ENCODE data around the gene PITRM1. TPM values are rescaled to one million over a fixed set of nuclear protein-coding genes. Genes with fewer than 3 reads are reported as not detected.
A peak's percentile ranks its signal among the peaks of the same experiment; 100 is the strongest.

PITRM1 gene
- polyA plus RNA-seq, 1 donor (not counting 4 experiments of a cell fraction or from before 2014, with no cell fraction given) = 47.2 TPM

- dilution Hi-C loops (cut with MboI; ENCODE audit: extremely low pct_ligation_motif_present, low sequenced_read_pairs) = no loop called here
Observed at GRCh38 chr10:3097160-3097559, 75.4 kb downstream of the PITRM1 start.

GRCh38 chr10:3096149-3096548 lies 76.4 kb downstream of the PITRM1 start:
- peak overlapping the region; percentile 41 for H3K9ac ChIP-seq (ENCODE audit: control insufficient read depth, extremely low read depth, insufficient read depth, low read length)
- peak overlapping the region; percentile 54 for H3K4me2 ChIP-seq (ENCODE audit: control insufficient read depth, extremely low read depth, insufficient read depth, low read depth, low read length)
- H2AFZ ChIP-seq (ENCODE audit: control insufficient read depth, low read length) = no peak overlapping the region
- peaks cover 13 to 27% of the 10 kb centered on the region in 2 experiments for H3K36me3 ChIP-seq (ENCODE audit: control insufficient read depth in 2 of 2, extremely low read depth in 1 of 2, insufficient read depth in 2 of 2, low read length in 2 of 2)
- dilution Hi-C loops (cut with MboI; ENCODE audit: extremely low pct_ligation_motif_present, low sequenced_read_pairs) = no loop called here
- H3K4me1 ChIP-seq (ENCODE audit: control insufficient read depth, extremely low read depth, insufficient read depth, low read length) = peaks cover 57% of the 10 kb centered on the region
- H3K27me3 ChIP-seq (ENCODE audit: control insufficient read depth, extremely low read depth, insufficient read depth, low read length) = no peaks in the 10 kb centered on the region
- H4K20me1 ChIP-seq (ENCODE audit: control insufficient read depth, extremely low read depth, insufficient read depth, low read length) = no peaks in the 10 kb centered on the region
- TF ChIP-seq CTCF (optimal IDR thresholded peaks at IDR 0.05 in 1 of 3, IDR thresholded peaks at IDR 0.05 in 1 of 3, conservative IDR thresholded peaks at IDR 0.05 in 1 of 3; ENCODE audit: extremely low read depth in 1 of 3, insufficient read depth in 2 of 3, low read length in 3 of 3) (no peak), EZH2 (IDR thresholded peaks at IDR 0.05; ENCODE audit: low read length) (no peak)
- H3K4me3 ChIP-seq (ENCODE audit: control insufficient read depth in 2 of 3, extremely low read depth in 1 of 3, insufficient read depth in 2 of 3, low read depth in 1 of 3, low read length in 3 of 3) = peak overlapping the region in 2 of 3 experiments; percentile 30 to 63
- peaks cover 6% of the 10 kb centered on the region for H3K9me1 ChIP-seq (ENCODE audit: control insufficient read depth, extremely low read depth, insufficient read depth, low read length)
- DNase-seq (ENCODE audit: low read depth, low spot score) = no peak
- FAIRE-seq = no peak
- H3K9me3 ChIP-seq (ENCODE audit: control insufficient read depth, low read depth, low read length) = no peaks in the 10 kb centered on the region
- H3K27ac ChIP-seq (ENCODE audit: control insufficient read depth, insufficient read depth, low read length) = peak overlapping the region; percentile 85
- peaks cover 70% of the 10 kb centered on the region for H3K79me2 ChIP-seq (ENCODE audit: control insufficient read depth, insufficient read depth, low read length)

More at GRCh38 chr10:3097160-3097559, 75.4 kb downstream of the PITRM1 start:
- Histone ChIP-seq H4K20me1 (ENCODE audit: control insufficient read depth, extremely low read depth, insufficient read depth, low read length) (no peaks in the 10 kb centered on the region), H3K27ac (ENCODE audit: control insufficient read depth, insufficient read depth, low read length) (peak overlapping the region; percentile 39), H3K4me2 (ENCODE audit: control insufficient read depth, extremely low read depth, insufficient read depth, low read depth, low read length) (no peak overlapping the region), H3K9me1 (ENCODE audit: control insufficient read depth, extremely low read depth, insufficient read depth, low read length) (peaks cover 6% of the 10 kb centered on the region), H3K27me3 (ENCODE audit: control insufficient read depth, extremely low read depth, insufficient read depth, low read length) (no peaks in the 10 kb centered on the region), H3K4me1 (ENCODE audit: control insufficient read depth, extremely low read depth, insufficient read depth, low read length) (peaks cover 48% of the 10 kb centered on the region), H3K9me3 (ENCODE audit: control insufficient read depth, low read depth, low read length) (no peaks in the 10 kb centered on the region), H3K79me2 (ENCODE audit: control insufficient read depth, insufficient read depth, low read length) (peaks cover 72% of the 10 kb centered on the region), H2AFZ (ENCODE audit: control insufficient read depth, low read length) (no peak overlapping the region), H3K9ac (ENCODE audit: control insufficient read depth, extremely low read depth, insufficient read depth, low read length) (peak overlapping the region; percentile 2), H3K4me3 (ENCODE audit: control insufficient read depth in 2 of 3, extremely low read depth in 1 of 3, insufficient read depth in 2 of 3, low read depth in 1 of 3, low read length in 3 of 3) (no peak overlapping the region), H3K36me3 (ENCODE audit: control insufficient read depth in 2 of 2, extremely low read depth in 1 of 2, insufficient read depth in 2 of 2, low read length in 2 of 2) (peaks cover 19 to 33% of the 10 kb centered on the region in 2 experiments)
- TF ChIP-seq EZH2 (IDR thresholded peaks at IDR 0.05; ENCODE audit: low read length) (no peak), CTCF (optimal IDR thresholded peaks at IDR 0.05 in 1 of 3, IDR thresholded peaks at IDR 0.05 in 1 of 3, conservative IDR thresholded peaks at IDR 0.05 in 1 of 3; ENCODE audit: extremely low read depth in 1 of 3, insufficient read depth in 2 of 3, low read length in 3 of 3) (no peak)
- DNase-seq (ENCODE audit: low read depth, low spot score) (no peak), FAIRE-seq (no peak)

All from keratinocyte (primary cell).